ACHN (cell line): ENCODE results near the gene RSBN1L.

Experiments used
- DNase-seq: peaks from one replicate; pipeline ENCODE4 v3.0.0-alpha.2; 2015
- in situ Hi-C: cut with HindIII; loops from 2 replicates; pipeline ENCODE4 v1.10.0; 2017; ENCODE audit warnings: low sequenced_read_pairs, low pct_ligation_motif_present, low pct_unique_long_range_greater_than_20kb

RSBN1L gene

DNA sequence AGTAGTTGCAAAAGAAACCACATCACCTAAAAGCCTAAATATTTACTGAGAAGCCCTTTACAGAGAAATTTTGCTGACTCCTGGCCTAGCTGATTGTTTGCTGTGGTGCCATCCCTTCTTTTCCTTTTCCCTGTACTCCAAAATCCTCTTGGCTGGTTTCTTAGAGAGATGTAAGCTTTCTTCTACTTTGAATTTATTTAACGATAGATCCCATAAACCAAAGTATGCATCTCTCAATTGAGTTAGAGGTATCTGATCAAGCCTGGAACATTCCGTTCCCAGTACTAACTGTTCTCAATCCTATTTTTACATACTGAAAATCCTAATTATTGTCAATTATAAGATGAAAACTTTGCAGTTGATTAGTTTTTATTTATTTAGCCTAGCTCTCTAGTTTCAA lies 95.7 kb downstream of the RSBN1L start:
- in situ Hi-C loops, result no loop called here
- no peak for DNase-seq

DNA sequence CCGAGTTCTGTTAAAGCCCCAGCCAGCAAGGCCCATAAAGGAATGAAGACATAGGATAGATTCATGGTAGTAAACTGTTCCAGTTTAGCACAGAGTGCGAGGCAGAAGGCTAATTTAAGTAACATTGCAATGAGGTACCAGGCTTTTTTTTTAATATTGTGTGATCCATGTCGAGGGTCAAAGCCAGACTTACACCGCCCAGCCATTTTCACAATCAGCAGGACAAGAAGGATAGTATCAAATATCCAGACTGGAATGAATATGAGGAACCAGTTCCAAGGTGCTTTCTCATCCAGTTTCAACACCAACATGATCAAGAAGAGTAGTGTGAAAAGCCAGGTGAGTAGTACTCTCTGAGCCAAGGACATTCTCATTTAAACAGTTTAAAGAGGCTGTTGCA lies 97.7 kb downstream of the RSBN1L start:
- no peak for DNase-seq
- in situ Hi-C loops, result no loop called here

DNA sequence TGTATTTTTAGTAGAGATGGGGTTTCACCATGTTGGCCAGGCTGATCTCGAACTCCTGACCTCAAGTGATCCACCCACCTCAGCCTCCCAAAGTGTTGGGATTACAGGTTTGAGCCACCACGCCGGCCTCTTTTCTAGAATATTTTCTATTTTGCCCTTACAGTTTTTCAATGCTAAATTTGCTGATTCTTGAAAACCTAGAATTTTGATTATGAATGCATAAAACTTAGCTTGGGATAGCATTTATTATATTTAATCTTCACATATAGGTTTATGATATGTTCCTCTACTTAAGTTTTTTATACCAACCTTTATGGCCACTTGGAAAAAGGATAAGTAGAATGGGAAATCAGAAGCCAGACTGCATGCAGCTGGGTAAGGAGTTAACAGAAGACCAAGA lies 99.8 kb downstream of the RSBN1L start:
- in situ Hi-C loops, result no loop called here
- DNase-seq, result no peak

DNA sequence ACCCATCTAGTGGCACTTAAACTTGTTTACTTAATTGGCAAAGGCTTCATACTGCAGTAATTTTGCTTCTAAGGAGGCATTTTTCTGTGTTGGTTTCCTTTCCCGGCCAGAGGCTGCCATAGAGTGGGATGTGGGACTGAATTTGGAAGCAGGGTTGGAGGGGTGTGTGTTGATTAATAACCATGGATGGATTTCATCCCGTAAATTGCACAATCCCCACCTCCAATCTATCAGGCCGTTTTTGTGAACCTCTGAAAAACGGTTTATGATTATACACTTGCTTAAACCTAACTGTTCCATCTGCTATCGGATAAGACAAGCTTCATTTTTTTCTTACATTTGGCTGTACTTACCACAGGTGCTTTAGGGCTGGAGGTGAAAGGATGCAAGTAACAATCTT lies 100.7 kb downstream of the RSBN1L start:
- in situ Hi-C loops, result no loop called here
- DNase-seq, result no peak

DNA sequence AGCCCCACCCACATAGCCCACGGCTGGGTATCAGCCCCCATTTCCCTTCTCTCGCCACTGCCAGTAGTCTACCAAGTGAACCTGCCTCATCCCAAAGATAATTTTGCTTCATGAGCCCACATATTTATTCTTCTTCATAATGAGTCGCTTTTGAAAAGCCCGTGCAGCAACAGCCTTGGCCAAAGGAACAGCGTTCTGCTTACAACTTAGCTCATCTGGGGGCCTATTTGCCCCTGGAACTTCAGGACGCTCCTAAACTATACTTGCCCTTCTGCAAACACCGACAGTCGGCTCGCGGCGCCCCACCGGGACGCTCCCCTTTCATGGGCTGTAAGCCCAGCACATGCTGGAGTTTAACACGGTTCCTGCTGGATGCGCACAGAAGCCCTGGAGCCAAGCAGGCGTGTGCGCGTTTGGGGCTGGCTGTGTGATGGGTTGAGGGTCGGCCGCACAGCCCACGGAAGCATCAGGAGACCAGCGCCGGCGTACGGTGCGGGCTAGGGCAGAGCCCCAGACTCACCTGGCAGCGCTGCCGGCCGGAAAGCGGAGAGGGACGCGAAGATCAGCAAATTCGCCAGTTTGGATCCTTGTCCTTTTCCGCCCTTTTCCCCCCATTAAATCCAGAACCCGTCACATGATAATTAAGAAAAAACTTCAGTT lies 101.6 kb downstream of the RSBN1L start:
- in situ Hi-C loops, result no loop called here
- peak; percentile 59 for DNase-seq

DNA sequence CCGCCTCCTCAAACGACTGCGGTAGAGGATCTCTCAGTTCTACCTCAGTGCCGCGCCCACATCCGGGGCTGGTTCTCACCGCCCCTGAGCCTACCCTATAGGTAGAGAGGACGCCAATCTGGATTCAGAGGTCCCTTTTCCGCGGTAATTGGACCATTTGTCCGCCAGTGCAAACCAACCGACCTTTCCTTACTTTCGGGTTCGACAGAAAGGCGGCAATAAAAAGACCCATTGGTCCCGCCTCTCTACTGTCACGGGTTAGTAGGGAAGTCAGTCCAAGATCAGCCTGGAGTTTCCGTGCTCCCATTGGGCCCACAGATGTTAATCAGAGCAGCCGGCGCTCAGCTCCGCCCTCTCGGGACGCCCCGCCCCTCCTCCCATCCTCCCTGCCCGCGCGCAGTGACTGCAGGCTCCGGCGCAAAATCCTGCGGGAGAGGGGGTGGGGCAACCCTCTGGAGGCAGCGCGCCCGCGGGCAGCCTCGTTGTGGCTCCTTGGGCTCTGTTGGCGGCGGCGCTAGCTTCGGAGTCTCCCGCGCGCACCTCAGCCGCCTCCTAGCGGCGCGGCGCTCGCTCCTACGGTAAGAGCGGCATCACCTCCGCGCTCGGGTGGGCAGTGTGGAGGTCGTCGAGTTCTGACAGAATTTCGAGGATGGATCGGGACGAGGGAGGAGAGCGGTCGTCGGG lies 102.3 kb downstream of the RSBN1L start, which contains the start of the genes PHTF2 and TMEM60:
Gene PHTF2 (plus strand): TSS at position 380 of the 684 bp plus-strand sequence.
Gene TMEM60 (minus strand): TSS at position 41 of the 684 bp plus-strand sequence. CDS start 4,061 bp downstream, outside the sequence.
- in situ Hi-C loops, result no loop called here
- DNase-seq, result peak; percentile 100

DNA sequence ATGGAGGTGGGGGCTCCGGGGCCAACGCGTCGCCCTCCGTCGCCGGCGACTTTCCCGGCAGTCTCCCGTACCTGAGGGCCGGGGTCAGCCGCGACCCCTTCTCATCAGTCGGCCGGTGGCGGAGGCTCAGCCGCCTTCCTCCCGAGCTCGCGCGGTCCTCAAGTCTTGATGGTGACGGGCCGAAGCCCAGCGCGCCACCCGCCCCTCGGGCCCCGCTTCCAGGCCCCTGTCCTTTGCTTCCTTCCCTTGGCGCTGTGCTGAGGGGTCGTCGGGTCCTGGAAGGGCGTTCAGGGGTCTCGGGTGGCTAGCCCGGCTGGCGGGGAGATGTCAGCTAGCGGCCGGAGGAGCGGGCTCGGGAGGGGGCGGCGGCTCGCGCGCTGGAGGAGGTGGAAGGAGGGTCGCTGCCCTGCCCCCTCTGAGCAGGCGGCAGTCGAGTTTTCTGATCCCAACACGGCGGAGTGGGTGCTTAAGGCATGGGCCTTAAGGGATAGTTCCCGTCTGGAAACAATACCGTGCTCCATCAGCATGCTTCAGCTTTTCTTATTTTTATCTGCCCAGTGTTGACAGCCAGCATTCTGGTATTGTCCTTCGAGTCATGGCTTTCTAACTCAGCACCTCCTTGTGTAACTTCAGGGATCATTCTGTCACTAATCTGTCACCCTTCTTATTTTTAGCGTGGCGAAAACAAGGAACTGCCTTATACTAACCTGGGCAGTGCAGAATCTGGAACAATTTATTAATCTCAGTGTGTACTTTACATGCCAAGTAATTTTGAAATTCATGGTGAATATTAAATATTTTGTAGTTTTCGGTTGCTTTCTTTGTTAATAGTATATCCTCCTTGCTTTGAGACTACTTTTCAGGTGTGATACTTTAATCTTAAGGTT lies 103.1 kb downstream of the RSBN1L start:
- in situ Hi-C loops, result no loop called here
- DNase-seq, result peak; percentile 35

DNA sequence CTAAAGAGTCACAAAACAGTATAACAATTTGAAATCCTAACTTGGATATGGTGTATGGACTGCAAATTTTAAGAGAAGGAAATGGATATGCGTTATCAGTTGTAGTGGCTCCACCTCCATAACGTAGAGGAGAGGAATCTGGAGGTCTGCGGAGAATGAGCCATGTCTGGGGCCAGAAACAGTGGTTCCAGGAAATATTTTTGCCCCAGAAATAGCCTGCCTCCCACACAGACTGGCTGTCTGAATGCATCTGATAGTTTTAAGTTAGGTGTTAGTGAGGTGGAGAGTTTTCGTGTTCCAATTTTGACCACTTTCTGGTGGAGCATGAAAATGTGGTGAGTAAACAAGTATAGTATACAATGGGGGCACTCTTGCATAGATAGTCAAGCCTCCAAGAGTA lies 103.9 kb downstream of the RSBN1L start:
- no peak for DNase-seq
- in situ Hi-C loops, result no loop called here

DNA sequence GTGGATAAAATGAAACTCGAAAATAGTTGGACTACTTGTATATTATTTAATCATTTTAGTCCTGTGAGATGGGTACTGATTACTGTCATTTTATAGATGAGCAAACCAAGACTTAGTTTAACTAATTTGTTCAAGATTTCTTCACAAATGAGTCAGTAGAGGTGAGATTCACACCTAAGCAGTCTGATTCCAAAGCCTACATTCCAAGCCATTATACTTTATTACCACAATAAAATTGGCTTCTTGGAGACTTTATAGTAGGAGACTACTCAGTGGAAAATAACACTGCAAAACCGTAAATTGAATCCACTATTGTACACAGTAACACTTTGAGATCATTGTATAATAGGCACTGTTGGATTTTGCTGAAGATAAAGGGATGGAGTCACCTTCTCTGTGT lies 104.5 kb downstream of the RSBN1L start:
- DNase-seq, result no peak
- in situ Hi-C loops, result no loop called here

DNA sequence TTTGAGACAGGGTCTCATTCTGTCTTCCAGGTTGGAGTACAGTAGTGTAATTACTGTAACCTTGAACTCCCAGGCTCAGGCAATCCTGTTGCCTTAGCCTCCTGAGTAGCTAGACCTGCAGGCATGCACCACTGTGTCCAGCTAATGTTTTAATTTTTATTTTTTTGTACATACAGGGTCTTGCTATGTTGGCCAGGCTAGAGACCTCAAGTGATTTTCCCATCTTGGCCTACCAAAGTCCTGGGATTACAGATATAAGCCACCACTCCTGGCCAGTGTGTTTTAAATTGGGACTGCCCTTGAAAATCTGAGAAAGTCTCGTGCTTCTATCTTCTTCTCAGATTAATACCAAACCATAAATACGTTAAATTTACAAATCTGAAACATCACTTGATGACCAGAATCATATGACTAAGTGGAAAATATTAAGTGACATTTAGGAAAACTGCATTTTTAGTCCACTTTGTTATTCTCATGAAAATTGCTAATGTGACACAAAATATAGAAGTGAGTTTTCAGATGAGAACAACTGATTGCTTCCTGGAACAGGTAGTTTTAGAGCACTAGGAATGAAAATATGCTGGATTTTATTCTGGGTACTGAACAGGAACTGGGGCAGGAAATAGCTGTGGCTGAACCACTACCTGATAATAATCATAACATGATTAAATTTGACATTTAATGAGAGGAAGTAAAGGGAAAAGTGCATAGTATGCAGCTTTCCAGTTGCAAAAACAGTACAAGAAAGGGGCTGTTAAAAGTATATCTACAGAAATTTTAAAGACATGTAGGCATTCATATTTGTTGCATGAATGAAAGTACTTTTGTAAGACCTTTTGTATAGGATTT lies 106.5 kb downstream of the RSBN1L start:
- in situ Hi-C loops, result no loop called here
- no peak for DNase-seq

DNA sequence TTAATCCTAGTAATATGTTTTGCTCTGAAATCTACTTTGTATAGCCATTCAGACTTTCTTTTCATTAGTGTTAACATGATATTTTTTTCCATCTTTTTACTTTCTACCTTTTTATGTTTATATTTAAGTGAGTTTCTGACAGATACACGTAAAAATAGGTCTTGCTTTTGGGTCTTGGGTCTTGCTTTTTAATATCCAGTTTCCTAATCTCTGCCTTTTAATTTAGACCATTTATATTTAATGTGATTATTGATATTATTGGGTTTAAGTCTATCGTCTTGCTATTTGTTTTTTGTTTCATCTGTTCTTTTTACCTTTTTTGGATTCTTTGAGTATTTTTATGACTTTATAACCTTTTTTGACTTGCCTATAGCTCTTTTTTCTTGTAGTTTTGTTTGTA lies 110.2 kb downstream of the RSBN1L start:
- DNase-seq, result no peak
- in situ Hi-C loops, result no loop called here

DNA sequence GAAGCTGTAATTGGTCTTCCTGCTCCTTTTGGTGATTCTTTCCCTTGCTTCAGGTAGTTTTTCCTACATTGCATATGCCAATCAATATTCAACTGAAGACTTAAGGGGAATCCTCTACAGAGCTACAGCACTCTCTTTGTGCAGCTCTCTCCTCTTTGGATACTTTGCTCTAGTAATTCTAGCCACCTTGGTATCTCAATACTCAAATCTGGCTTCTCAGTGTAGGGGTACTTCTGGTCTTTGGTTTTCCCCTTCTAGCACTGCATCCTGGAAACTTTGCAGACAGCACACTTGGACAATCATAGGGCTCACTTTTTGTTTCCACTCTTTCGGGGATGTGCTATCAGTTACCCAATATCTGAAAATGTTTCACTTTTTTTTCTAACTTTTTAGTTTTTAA lies 112.3 kb downstream of the RSBN1L start:
- in situ Hi-C loops, result no loop called here
- DNase-seq, result no peak

DNA sequence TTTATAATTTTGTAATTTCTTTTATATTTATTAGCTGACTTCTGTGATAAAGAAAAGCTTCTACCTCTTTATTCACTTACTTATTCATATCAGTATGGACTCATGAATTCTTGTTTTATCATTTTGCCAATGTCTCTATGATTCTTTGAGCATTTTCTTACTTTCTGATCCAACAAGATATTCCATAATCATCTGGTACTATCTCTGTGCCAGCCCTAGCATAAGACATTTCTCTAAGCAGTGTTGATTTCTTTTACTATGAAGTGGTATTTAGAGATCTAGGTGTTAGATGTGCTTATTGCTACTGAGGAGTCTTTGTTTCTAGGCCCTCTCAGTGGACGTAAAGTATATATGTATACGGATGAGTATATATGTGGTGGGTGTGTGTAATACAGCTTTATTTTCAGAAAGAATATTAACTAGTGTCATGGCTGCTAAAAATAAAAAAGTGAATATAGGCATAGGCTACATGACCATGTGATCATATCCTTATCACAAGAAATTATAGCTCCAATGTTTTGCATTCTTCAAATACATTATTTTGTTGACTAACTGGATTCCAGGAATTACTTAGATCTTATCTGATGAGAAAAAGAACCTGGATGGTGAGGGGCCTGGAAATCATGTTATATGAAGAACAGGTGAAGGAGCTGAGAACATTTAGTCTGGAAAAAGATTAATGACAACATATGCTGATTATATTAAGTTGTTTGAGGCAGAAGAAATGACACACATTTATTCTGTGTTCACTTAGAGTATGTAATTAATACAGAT lies 115.4 kb downstream of the RSBN1L start:
- in situ Hi-C loops, result no loop called here
- no peak for DNase-seq

DNA sequence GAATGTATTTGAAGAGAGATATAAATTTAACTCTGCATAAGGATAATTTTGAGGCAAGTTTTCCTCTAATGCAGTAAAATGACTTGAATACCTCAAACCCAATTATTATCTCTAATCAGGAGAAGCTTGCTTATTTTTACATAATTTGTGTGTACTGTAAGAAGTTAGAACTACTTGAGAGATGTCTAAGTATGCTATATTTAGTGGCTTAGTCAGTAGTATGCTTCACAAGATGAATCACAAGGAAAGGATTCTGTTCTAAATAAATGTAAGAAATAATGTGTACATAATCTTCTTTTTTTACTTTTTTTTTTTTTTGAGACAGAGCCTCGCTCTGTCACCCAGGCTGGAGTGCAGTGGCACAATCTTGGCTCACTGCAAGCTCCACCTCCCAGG lies 116.0 kb downstream of the RSBN1L start:
- in situ Hi-C loops, result no loop called here
- DNase-seq, result no peak

DNA sequence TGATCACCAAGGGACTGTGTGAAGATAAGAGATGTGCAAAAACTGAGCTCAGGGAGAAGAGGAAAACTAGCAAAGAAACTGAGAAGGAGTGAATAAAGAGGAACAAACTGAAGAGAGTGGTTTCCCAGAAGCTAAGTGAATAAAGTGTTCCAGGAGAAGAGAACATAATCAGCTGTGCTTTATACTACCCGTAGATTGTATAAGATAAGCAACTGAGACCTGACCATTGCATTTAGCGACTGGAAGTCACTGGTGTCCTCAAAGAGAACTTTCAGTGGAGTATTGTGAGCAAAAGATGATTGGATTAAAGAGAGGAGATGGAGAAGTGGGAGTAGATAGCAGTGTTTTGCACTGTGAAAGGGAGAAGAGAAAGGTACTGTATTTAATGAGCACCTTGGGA lies 116.9 kb downstream of the RSBN1L start:
- in situ Hi-C loops, result no loop called here
- no peak for DNase-seq

DNA sequence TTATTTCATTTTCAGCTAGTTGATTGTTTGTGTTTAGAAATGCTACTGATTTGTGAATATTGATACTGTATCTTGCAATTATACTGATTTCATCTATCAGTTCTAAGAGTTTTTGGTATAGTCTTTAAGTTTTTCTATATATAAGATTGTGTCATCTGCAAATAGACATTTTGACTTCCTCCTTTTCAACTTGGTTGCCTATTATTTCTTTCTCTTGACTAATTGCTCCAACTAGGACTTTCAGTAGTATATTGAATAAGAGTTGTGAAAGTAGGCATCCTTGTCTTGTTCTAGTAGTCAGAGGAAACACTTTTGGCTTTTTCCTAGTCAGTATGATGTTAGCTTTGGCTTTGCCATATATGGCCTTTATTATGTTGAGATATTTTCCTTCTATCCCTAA lies 122.8 kb downstream of the RSBN1L start:
- in situ Hi-C loops, result no loop called here
- DNase-seq, result no peak

DNA sequence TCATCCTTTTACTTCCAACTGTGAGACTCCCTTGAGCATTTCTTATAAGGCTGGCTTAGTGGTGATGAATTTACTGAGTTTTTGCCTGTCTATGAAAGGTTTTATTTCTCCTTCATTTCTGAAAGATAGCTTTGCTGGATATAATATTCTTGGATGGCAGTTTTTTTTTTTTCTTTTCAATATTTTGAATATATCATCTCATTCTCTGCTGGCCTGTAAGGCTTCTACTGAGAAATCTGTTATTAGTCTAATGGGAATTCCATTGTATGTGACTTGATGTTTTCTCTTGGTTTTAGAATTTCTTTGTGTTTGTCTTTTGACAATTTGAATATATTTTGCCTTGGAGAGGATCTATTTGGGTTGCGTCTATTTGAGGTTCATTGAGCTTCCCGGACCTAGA lies 124.7 kb downstream of the RSBN1L start:
- in situ Hi-C loops, result no loop called here
- no peak for DNase-seq

DNA sequence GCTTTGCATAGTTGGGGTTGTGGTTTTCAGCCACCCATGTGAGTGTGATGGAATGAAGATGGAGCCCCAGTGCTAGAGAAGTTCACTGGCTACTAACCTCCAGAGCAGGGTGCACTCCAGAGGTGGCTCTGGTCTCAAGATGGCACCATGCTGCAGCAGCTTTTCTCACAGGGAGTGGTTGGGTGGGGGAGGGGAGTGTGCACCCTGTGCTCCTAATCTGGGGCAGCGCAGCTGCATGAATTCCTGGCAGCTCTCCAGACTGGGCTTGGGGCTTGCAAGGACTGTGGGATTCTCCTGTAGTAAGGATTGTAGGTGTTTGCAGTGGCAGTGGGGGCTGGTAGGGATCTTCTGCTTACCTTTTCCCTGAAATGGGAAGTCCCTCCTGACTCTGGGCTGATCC lies 126.0 kb downstream of the RSBN1L start:
- in situ Hi-C loops, result no loop called here
- DNase-seq, result no peak
